ENCODE measurements around the gene SIK3.

DNA sequence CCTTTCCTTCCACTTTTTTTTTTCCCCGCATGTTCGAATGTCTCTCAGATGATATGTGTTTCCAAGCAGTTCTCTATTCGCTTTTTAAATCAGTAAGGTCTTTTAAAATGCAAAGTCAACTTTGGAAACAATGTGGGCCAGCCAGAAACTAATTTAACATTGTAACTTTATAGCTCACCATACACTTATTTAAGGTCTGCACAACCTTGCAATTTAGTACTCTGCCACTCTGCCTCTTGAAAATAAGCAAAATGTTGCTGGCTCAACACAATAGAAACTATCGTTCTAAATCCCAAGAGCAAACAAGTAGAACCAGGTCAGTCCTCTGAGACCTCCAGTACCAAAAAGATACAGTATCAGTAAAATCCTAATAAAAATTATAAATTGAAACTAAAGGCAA lies 109.0 kb downstream of the SIK3 start:
- TF ChIP-seq, protein P1, sequence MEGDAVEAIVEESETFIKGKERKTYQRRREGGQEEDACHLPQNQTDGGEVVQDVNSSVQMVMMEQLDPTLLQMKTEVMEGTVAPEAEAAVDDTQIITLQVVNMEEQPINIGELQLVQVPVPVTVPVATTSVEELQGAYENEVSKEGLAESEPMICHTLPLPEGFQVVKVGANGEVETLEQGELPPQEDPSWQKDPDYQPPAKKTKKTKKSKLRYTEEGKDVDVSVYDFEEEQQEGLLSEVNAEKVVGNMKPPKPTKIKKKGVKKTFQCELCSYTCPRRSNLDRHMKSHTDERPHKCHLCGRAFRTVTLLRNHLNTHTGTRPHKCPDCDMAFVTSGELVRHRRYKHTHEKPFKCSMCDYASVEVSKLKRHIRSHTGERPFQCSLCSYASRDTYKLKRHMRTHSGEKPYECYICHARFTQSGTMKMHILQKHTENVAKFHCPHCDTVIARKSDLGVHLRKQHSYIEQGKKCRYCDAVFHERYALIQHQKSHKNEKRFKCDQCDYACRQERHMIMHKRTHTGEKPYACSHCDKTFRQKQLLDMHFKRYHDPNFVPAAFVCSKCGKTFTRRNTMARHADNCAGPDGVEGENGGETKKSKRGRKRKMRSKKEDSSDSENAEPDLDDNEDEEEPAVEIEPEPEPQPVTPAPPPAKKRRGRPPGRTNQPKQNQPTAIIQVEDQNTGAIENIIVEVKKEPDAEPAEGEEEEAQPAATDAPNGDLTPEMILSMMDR (IDR thresholded peaks at IDR 0.05; ENCODE audit: low read depth, low read length) = no peak
- TF ChIP-seq, protein P2, sequence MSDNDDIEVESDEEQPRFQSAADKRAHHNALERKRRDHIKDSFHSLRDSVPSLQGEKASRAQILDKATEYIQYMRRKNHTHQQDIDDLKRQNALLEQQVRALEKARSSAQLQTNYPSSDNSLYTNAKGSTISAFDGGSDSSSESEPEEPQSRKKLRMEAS (IDR thresholded peaks at IDR 0.05; ENCODE audit: low read depth, low read length) = no peak
- TF ChIP-seq POLR2A (IDR thresholded peaks at IDR 0.05; ENCODE audit: extremely low read depth, insufficient read length) = no peak
- no peak for TF ChIP-seq MYC (IDR thresholded peaks at IDR 0.05; ENCODE audit: low read depth, low read length)
